ENCODE data around the gene OR2T11. TPM values are rescaled to one million over a fixed set of nuclear protein-coding genes. Genes with fewer than 3 reads are reported as not detected.
A peak's percentile ranks its signal among the peaks of the same experiment; 100 is the strongest.

OR2T11 gene
- total RNA-seq, 1 experiment from 2014 or later, result not detected

DNA sequence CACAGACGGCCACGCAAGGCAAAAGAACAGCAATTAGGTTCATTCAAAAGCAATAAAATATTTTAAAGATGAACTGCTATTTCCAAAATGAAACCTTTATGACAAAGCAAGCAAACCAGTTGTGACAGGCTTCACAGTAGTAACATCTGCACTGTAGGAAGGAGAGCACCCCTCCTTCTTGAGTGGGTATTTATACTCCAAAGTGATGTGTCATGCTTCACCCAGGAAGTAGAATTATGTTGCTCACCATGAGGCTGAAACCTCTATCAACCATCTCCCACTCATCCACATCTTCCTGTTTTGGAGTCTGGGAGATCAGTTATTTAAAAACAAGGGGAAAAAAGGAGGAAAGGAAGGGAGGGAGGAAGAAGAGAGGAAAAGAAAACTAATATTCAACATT lies 38.3 kb downstream of the OR2T11 start:
- intact Hi-C loops (cut with micrococcal nuclease; ENCODE audit: unreplicated experiment), result no loop called here
- Histone ChIP-seq H3K27me3 (replicated peaks; ENCODE audit: insufficient read depth, low read depth, low read length, poor library complexity) (no peaks in the 10 kb centered on the region), H3K36me3 (ENCODE audit: insufficient read depth, low read length, poor library complexity, severe bottlenecking) (no peaks in the 10 kb centered on the region), H3K4me3 (ENCODE audit: low read depth, low read length, poor library complexity, severe bottlenecking) (no peak overlapping the region), H3K27ac (ENCODE audit: low read depth, low read length, poor library complexity, severe bottlenecking) (no peak overlapping the region), H3K4me1 (ENCODE audit: insufficient read depth, low read length, poor library complexity, severe bottlenecking) (peaks cover 9% of the 10 kb centered on the region), H3K9me3 (ENCODE audit: low read depth, low read length, poor library complexity, severe bottlenecking) (no peaks in the 10 kb centered on the region)
- peak; percentile 40 for DNase-seq (ENCODE audit: low spot score)
- ChIA-PET POLR2A (ENCODE audit: low non-redundant PET) (no interaction called here), CTCF (no interaction called here)
- no TSS peak for BruUV-seq (replicated peaks)
- TF ChIP-seq EZH2 (IDR thresholded peaks at IDR 0.05; ENCODE audit: borderline replicate concordance, low read depth, low read length, poor library complexity, severe bottlenecking), result no peak
- TF ChIP-seq, protein P1, sequence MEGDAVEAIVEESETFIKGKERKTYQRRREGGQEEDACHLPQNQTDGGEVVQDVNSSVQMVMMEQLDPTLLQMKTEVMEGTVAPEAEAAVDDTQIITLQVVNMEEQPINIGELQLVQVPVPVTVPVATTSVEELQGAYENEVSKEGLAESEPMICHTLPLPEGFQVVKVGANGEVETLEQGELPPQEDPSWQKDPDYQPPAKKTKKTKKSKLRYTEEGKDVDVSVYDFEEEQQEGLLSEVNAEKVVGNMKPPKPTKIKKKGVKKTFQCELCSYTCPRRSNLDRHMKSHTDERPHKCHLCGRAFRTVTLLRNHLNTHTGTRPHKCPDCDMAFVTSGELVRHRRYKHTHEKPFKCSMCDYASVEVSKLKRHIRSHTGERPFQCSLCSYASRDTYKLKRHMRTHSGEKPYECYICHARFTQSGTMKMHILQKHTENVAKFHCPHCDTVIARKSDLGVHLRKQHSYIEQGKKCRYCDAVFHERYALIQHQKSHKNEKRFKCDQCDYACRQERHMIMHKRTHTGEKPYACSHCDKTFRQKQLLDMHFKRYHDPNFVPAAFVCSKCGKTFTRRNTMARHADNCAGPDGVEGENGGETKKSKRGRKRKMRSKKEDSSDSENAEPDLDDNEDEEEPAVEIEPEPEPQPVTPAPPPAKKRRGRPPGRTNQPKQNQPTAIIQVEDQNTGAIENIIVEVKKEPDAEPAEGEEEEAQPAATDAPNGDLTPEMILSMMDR (conservative IDR thresholded peaks at IDR 0.05; ENCODE audit: low read depth, low read length), result no peak

DNA sequence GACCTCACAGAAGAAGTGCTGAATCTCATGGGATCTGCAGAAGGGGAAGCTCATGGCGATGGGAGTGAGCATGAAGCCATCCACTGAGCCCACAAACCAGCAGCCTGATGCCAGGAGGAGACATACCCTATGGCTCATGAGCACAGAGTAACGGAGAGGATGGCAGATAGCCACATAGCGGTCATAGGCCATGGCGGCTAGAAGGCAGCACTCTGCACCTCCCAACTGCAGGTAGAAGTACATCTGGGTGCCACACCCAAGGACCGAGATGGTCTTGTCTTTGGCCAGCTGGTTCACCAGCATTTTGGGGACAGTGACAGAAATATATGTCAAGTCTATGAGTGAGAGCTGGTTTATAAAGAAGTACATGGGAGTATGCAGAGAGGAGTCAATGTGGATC lies 41.7 kb downstream of the OR2T11 start:
- CTCF ChIA-PET, result no interaction called here
- POLR2A ChIA-PET (ENCODE audit: low non-redundant PET), result no interaction called here
- H3K9me3 ChIP-seq (ENCODE audit: low read depth, low read length, poor library complexity, severe bottlenecking), result no peaks in the 10 kb centered on the region
- intact Hi-C loops (cut with micrococcal nuclease; ENCODE audit: unreplicated experiment), result no loop called here
- no TSS peak for BruUV-seq (replicated peaks)
- no peaks in the 10 kb centered on the region for H3K27me3 ChIP-seq (replicated peaks; ENCODE audit: insufficient read depth, low read depth, low read length, poor library complexity)
- no peak overlapping the region for H3K27ac ChIP-seq (ENCODE audit: low read depth, low read length, poor library complexity, severe bottlenecking)
- no peak for DNase-seq (ENCODE audit: low spot score)
- no peaks in the 10 kb centered on the region for H3K36me3 ChIP-seq (ENCODE audit: insufficient read depth, low read length, poor library complexity, severe bottlenecking)
- peaks cover 9% of the 10 kb centered on the region for H3K4me1 ChIP-seq (ENCODE audit: insufficient read depth, low read length, poor library complexity, severe bottlenecking)
- no peak overlapping the region for H3K4me3 ChIP-seq (ENCODE audit: low read depth, low read length, poor library complexity, severe bottlenecking)
- no peak for TF ChIP-seq EZH2 (IDR thresholded peaks at IDR 0.05; ENCODE audit: borderline replicate concordance, low read depth, low read length, poor library complexity, severe bottlenecking)

DNA sequence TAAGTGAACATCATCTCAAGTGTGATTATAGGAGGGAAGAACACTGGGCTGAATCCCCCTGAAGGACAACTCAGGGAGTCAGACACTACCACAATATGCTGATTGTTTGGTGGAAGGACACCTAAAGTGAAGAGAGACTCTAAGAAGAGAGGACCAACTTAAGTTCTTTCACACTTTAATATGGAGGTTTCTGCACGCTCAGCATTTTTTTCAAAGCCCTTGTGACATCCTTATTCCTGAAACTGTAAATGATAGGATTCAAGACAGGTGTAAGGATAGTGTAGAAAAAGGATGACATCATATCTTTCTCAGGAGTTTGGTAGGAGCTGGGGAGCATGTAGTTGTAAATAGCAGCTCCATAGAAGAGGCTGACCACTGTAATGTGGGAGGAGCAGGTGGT lies 42.2 kb downstream of the OR2T11 start:
- no peak for TF ChIP-seq EZH2 (IDR thresholded peaks at IDR 0.05; ENCODE audit: borderline replicate concordance, low read depth, low read length, poor library complexity, severe bottlenecking)
- TF ChIP-seq, protein P1 (conservative IDR thresholded peaks at IDR 0.05; ENCODE audit: low read depth, low read length), result no peak
- Histone ChIP-seq H3K27ac (ENCODE audit: low read depth, low read length, poor library complexity, severe bottlenecking) (no peak overlapping the region), H3K4me3 (ENCODE audit: low read depth, low read length, poor library complexity, severe bottlenecking) (no peak overlapping the region), H3K36me3 (ENCODE audit: insufficient read depth, low read length, poor library complexity, severe bottlenecking) (no peaks in the 10 kb centered on the region), H3K9me3 (ENCODE audit: low read depth, low read length, poor library complexity, severe bottlenecking) (no peaks in the 10 kb centered on the region), H3K27me3 (replicated peaks; ENCODE audit: insufficient read depth, low read depth, low read length, poor library complexity) (no peaks in the 10 kb centered on the region), H3K4me1 (ENCODE audit: insufficient read depth, low read length, poor library complexity, severe bottlenecking) (peaks cover 9% of the 10 kb centered on the region)
- no TSS peak for BruUV-seq (replicated peaks)
- ChIA-PET POLR2A (ENCODE audit: low non-redundant PET) (no interaction called here), CTCF (no interaction called here)
- intact Hi-C loops (cut with micrococcal nuclease; ENCODE audit: unreplicated experiment), result no loop called here
- DNase-seq (ENCODE audit: low spot score), result no peak

DNA sequence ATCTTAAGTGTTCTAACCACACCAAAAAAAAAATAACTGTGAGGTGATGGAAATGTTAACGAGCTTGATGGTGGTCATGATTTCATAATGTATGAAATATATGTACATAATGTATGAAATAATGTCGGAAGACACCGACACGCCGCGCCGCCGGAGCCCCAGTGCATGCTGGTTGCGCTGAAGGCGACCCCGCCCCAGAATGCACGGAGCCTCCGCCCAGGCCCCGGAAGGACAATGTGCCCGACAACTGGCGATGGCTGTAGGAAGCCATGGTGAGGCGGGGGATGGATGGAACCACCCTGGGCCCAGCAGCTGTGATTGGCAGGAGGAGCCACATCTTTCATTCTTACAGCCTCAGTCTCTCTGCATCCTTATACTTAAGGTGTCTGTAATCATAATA lies 44.8 kb downstream of the OR2T11 start:
- CTCF ChIA-PET, result interaction anchor here (0.5 kb wide), 1 partner anchor 86 kb away, joined by 3 read pairs; no protein-coding TSS in a partner anchor
- Histone ChIP-seq H3K4me1 (ENCODE audit: insufficient read depth, low read length, poor library complexity, severe bottlenecking) (no peaks in the 10 kb centered on the region), H3K4me3 (ENCODE audit: low read depth, low read length, poor library complexity, severe bottlenecking) (no peak overlapping the region), H3K36me3 (ENCODE audit: insufficient read depth, low read length, poor library complexity, severe bottlenecking) (no peaks in the 10 kb centered on the region), H3K27ac (ENCODE audit: low read depth, low read length, poor library complexity, severe bottlenecking) (no peak overlapping the region), H3K9me3 (ENCODE audit: low read depth, low read length, poor library complexity, severe bottlenecking) (no peaks in the 10 kb centered on the region), H3K27me3 (replicated peaks; ENCODE audit: insufficient read depth, low read depth, low read length, poor library complexity) (no peaks in the 10 kb centered on the region)
- DNase-seq (ENCODE audit: low spot score), result no peak
- intact Hi-C loops (cut with micrococcal nuclease; ENCODE audit: unreplicated experiment), result no loop called here
- POLR2A ChIA-PET (ENCODE audit: low non-redundant PET), result no interaction called here
- BruUV-seq (replicated peaks), result no TSS peak
- TF ChIP-seq, protein P1 (conservative IDR thresholded peaks at IDR 0.05; ENCODE audit: low read depth, low read length), result no peak
- no peak for TF ChIP-seq EZH2 (IDR thresholded peaks at IDR 0.05; ENCODE audit: borderline replicate concordance, low read depth, low read length, poor library complexity, severe bottlenecking)

Measured in A673 (cell line).